Naive thymus-derived CD4-positive, alpha-beta T cell (primary cell): Measurements from ENCODE around the gene G6PC2. TPM values are rescaled to one million over a fixed set of nuclear protein-coding genes. Genes with fewer than 3 reads are reported as not detected.

Experiments used
- polyA plus RNA-seq, 2 donors: library from polyadenylated mRNA; unstranded; fragments of 300-500 nt; fragmentation: Illumina TruSeq; gene quantifications; one replicate each; pipeline ENCODE4 v1.2.3, GENCODE V29; 2021
- total RNA-seq, 6 experiments: library from RNA in 5 of 6; stranded (reverse) in 5 of 6; gene quantifications; 1 replicate in 5 of 6; 2 replicates in 1 of 6; pipeline ENCODE4 v1.2.3 and lab custom pipeline; 2021 to 2026

Gene G6PC2
- total and polyA plus RNA-seq, 7 experiments from 2014 or later: not detected

Other genes with a start within 250 kb of the G6PC2 start
- under 1 TPM in 2 of 5 experiments, not detected in 3; 0.32 to 0.73 TPM for gene NOSTRIN, start 98.7 kb upstream of the G6PC2 start, total RNA-seq
- gene NOSTRIN, start 98.7 kb upstream of the G6PC2 start, polyA plus RNA-seq: not detected
- gene SPC25, start 10.9 kb upstream of the G6PC2 start, total RNA-seq: 10 to 100 TPM in 1 of 5 experiments, under 1 TPM in 3, not detected in 1; 0.24 to 24.7 (median 0.28) TPM
- not detected for gene SPC25, start 10.9 kb upstream of the G6PC2 start, polyA plus RNA-seq
- gene ABCB11, start 130.0 kb downstream of the G6PC2 start, total RNA-seq: not detected
- not detected for gene ABCB11, start 130.0 kb downstream of the G6PC2 start, polyA plus RNA-seq
- 1 to 10 TPM in 1 of 5 experiments, under 1 TPM in 3, not detected in 1; 0.17 to 1.1 (median 0.30) TPM for gene DHRS9, start 168.3 kb downstream of the G6PC2 start, total RNA-seq
- gene DHRS9, start 168.3 kb downstream of the G6PC2 start, polyA plus RNA-seq: not detected